Kidney (tissue), 14 donors: ENCODE data around the gene PARP8. TPM values are rescaled to one million over a fixed set of nuclear protein-coding genes. Genes with fewer than 3 reads are reported as not detected.

ENCODE experiments used
- DNase-seq, 5 donors: peaks; one replicate each; pipeline ENCODE4 v3.0.0-alpha.2; 2013 to 2020
- FAIRE-seq: peaks from 2 replicates; lab custom pipeline; 2012; peaks lifted over from hg19 to GRCh38; lab: Jason Lieb, UNC
- H3K27ac ChIP-seq, 2 donors: one replicate each; pipeline ENCODE4 v1.7.0; 2013; ENCODE audit warnings: low read depth in 2 of 2, low read length in 2 of 2, inconsistent platforms in 1 of 2
- H3K27me3 ChIP-seq: one replicate; pipeline ENCODE4 v1.7.1; 2013; ENCODE audit warnings: low read length, inconsistent platforms; ENCODE audit not compliant: control insufficient read depth, insufficient read depth
- H3K36me3 ChIP-seq, 3 donors: one replicate each; pipeline versions ENCODE4 v1.7.0 to v1.7.1; 2013; ENCODE audit warnings: low read length in 3 of 3, control low read depth in 1 of 3, inconsistent platforms in 1 of 3; ENCODE audit not compliant: insufficient read depth in 3 of 3, control insufficient read depth in 2 of 3
- H3K4me1 ChIP-seq, 3 donors: one replicate each; pipeline versions ENCODE4 v1.7.0 to v1.7.1; 2013; ENCODE audit warnings: low read length in 3 of 3, inconsistent platforms in 1 of 3, low read depth in 1 of 3; ENCODE audit not compliant: control insufficient read depth in 2 of 3, insufficient read depth in 2 of 3
- H3K4me3 ChIP-seq, 3 donors: one replicate each; pipeline versions ENCODE4 v1.7.0 to v1.8.1; 2013; ENCODE audit warnings: low read length in 3 of 3, control low read depth in 1 of 3, inconsistent platforms in 1 of 3
- H3K9ac ChIP-seq, 3 donors: one replicate each; pipeline versions ENCODE4 v1.7.0 to v1.7.1; 2013; ENCODE audit warnings: low read length in 3 of 3, control low read depth in 1 of 3, inconsistent platforms in 1 of 3
- H3K9me3 ChIP-seq, 3 donors: one replicate each; pipeline versions ENCODE4 v1.7.0 to v1.7.1; 2013; ENCODE audit warnings: low read length in 3 of 3, control low read depth in 1 of 3, inconsistent platforms in 1 of 3; ENCODE audit not compliant: control insufficient read depth in 2 of 3, insufficient read depth in 1 of 3
- intact Hi-C: fragments of 100-400 bp; cut with DNase I; formaldehyde crosslinking; loops from one replicate; pipeline ENCODE4 v1.11.1; 2022
- polyA plus RNA-seq: library from polyadenylated mRNA; stranded (reverse); fragments of 350-450 nt; fragmentation: Illumina TruSeq; extraction: RNeasy Lipid Tissue Mini Kit (QIAGEN cat#74804); gene quantifications from one replicate; pipeline ENCODE4 v1.2.3, GENCODE V29; 2014; ENCODE audit warnings: low read depth, low replicate concordance; ENCODE audit not compliant: insufficient read depth
- total RNA-seq: library from RNA; stranded (reverse); fragmentation: NEBNext Ultra II Directional; extraction: Animal tissue kit (Norgen Biotek cat#: 25700); gene quantifications from one replicate; pipeline ENCODE4 v1.2.1, GENCODE V29; 2021
- TF ChIP-seq, protein P1 (sequence below): IDR thresholded peaks from 3 replicates; pipeline ENCODE4 v1.5.1; 2012; ENCODE audit warnings: mild to moderate bottlenecking, moderate library complexity, borderline replicate concordance; ENCODE audit not compliant: insufficient read depth; ENCODE audit errors: extremely low read depth
- donor health status: control.
- donor health status: control.
- donor health status: control.
- donor health status: control.
- donor health status: control.
- donor health status: DM: yes; HTN: yes; CAD: no.
- donor health status: Normal renal cell carcinoma (clear cell type).

PARP8 gene
- total and polyA plus RNA-seq, 2 donors from 2014 or later: 3.4 to 42.5 TPM

DNA sequence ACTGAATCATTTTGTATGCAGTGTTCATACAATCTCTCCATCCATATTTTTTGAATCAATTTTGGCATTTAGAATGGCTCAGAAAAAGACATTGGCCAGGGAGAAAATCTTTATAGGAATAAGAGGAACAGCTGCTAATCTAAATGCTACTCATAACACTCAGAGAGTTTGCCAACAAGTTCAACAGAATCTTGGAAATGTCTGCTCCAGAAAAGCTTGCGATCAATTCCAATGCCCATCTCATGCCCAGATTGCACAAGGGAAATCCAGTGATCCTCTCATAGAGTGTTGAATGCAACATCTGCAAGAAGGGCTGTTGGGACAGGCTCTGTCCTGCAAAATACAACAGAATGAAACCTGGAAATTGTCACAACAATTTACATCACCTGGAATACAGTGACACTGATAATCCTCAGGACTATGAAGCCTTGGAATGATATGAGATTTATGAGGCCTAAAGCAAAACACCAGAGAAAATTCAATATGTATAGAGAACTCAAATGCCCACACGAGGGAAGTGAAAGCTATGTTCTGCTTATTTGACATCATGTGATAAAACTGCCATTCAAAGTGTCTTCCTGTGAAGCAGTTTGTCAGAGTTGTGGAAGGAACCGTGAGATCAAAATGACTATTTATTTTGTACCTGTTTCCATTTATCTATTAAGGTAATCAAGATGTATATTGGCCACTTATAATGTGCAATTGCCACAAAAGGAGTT, 190.1 kb downstream of the PARP8 start:
- no peaks in the 10 kb centered on the region for H3K27me3 ChIP-seq
- H3K4me3 ChIP-seq: no peak overlapping the region
- no peaks in the 10 kb centered on the region for H3K36me3 ChIP-seq
- no peaks in the 10 kb centered on the region for H3K4me1 ChIP-seq
- DNase-seq (no peak), FAIRE-seq (no peak)
- intact Hi-C loops: no loop called here
- H3K9me3 ChIP-seq: no peaks in the 10 kb centered on the region
- no peak overlapping the region for H3K9ac ChIP-seq
- TF ChIP-seq, protein P1, sequence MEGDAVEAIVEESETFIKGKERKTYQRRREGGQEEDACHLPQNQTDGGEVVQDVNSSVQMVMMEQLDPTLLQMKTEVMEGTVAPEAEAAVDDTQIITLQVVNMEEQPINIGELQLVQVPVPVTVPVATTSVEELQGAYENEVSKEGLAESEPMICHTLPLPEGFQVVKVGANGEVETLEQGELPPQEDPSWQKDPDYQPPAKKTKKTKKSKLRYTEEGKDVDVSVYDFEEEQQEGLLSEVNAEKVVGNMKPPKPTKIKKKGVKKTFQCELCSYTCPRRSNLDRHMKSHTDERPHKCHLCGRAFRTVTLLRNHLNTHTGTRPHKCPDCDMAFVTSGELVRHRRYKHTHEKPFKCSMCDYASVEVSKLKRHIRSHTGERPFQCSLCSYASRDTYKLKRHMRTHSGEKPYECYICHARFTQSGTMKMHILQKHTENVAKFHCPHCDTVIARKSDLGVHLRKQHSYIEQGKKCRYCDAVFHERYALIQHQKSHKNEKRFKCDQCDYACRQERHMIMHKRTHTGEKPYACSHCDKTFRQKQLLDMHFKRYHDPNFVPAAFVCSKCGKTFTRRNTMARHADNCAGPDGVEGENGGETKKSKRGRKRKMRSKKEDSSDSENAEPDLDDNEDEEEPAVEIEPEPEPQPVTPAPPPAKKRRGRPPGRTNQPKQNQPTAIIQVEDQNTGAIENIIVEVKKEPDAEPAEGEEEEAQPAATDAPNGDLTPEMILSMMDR: no peak
- H3K27ac ChIP-seq: no peak overlapping the region

DNA sequence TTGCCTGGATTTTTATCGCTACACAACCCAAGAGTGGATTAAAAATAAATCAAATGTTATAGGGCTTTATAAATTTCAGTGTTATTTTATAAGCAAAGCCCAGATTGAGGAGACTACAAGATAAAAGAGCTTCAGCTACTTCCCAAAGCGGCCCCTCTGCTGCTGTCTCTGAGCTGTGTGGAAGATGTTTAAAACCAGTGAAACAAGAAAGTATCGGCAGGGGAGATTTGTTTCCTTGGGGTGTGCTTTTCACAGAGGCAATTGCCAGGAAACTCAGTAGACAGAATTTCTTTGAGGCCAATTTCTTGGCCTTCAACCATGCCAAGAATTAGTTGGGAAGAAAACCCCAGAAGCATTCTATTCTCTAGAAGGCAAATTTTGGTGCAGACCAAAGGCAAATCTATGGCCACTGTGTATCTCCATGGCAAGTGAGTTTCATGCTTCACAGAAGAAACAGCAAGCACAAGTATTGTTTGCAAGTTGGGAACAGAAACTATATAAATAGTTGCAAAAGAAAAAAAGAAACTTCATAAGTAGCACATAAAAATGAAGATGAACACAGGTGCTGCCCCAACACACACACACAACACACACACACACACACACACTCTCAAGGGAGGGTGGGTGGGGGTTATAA, 197.2 kb downstream of the PARP8 start:
- intact Hi-C loops: no loop called here
- no peak for FAIRE-seq

DNA sequence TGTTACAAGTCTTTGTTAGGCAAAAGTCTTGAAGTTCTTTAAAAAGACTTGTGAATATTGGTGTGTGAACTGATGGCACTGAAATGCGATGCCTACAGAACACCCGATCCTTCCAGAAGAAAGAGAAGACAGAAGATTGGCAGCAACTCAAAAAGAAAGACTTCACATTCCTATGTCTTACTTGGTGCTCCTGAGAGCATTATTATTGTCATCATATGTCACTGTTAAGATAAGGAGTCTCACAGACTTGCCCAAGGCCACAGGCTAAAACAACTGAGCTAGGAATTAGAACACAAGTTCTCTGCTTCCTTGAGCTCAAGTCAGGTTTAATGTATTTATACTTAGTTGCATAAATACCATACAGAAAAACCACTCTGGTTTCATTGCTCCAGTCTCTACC, 198.0 kb downstream of the PARP8 start:
- Histone ChIP-seq H3K4me1 (no peaks in the 10 kb centered on the region), H3K36me3 (no peaks in the 10 kb centered on the region), H3K9ac (no peak overlapping the region), H3K27me3 (no peaks in the 10 kb centered on the region), H3K27ac (no peak overlapping the region), H3K9me3 (no peaks in the 10 kb centered on the region), H3K4me3 (no peak overlapping the region)
- TF ChIP-seq, protein P1: no peak
- no peak for DNase-seq
- FAIRE-seq: no peak
- intact Hi-C loops: no loop called here

More for the DNA sequence above, 197.2 kb downstream of the PARP8 start:
- no peak for DNase-seq
- Histone ChIP-seq H3K9me3 (no peaks in the 10 kb centered on the region), H3K27ac (no peak overlapping the region), H3K9ac (no peak overlapping the region), H3K36me3 (no peaks in the 10 kb centered on the region), H3K4me1 (no peaks in the 10 kb centered on the region), H3K27me3 (no peaks in the 10 kb centered on the region), H3K4me3 (no peak overlapping the region)
- TF ChIP-seq, protein P1: no peak
